Fibroblast of villous mesenchyme (primary cell): Measurements from ENCODE around the gene EDAR. TPM values are rescaled to one million over a fixed set of nuclear protein-coding genes. Genes with fewer than 3 reads are reported as not detected.

Source experiments
- DNase-seq: peaks from one replicate; pipeline ENCODE4 v3.0.0-alpha.2; 2010; ENCODE audit warnings: low read depth
- H3K4me3 ChIP-seq: 2 replicates; pipeline ENCODE4 v1.5.1; 2011; ENCODE audit warnings: low read depth, mild to moderate bottlenecking, low read length
- total RNA-seq: library from RNA; depleted of rRNA; stranded (reverse); fragments of >200 nt; gene quantifications from 2 replicates; pipeline ENCODE4 v1.2.3, GENCODE V29; 2012
- TF ChIP-seq, protein P1 (sequence below): IDR thresholded peaks from 2 replicates; pipeline ENCODE4 v1.5.1; 2012; ENCODE audit warnings: low read depth, mild to moderate bottlenecking, low read length; ENCODE audit not compliant: insufficient read depth

EDAR gene
- total RNA-seq, 1 donor, result not detected

DNA sequence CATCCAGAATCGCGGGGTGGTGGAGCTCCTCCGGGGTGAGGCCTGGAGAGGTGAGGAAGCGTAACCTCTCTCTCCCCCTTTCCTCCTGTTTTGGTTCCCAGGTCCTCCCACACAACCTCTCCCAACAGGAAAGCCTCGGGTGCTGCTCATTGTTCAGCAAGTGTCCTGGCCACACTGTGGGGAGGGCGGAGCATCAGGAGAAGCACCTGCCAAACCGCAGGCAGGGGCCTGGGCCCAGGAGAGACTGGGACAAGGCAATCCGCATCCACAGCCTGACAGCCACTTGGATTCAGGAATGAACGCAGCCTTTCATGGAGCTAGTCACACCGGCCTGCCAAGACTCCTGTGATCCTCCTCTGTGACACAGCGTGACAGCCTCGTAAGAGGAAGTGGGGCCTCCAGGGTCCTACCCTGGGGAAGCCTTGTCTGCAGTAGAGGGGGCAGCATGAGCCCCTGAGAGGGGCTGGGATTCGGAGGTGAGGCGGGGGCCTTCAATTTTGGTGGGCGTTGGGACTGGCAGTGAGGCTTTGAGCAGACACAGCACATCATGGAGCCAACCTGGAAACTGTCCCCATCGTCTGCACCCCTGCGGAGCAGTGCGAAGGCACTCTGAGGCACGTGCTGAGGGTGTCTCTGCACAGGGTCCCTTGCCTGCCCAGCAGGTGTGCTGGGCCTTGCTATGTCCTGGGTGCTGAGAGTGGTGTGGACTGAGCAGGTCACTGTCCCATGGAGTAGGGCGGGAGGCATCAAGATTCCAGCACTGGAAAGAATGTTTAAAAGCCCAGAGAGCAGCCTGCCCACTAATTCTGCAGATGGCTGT, 62.2 kb downstream of the EDAR start:
- no peak for DNase-seq
- TF ChIP-seq, protein P1, sequence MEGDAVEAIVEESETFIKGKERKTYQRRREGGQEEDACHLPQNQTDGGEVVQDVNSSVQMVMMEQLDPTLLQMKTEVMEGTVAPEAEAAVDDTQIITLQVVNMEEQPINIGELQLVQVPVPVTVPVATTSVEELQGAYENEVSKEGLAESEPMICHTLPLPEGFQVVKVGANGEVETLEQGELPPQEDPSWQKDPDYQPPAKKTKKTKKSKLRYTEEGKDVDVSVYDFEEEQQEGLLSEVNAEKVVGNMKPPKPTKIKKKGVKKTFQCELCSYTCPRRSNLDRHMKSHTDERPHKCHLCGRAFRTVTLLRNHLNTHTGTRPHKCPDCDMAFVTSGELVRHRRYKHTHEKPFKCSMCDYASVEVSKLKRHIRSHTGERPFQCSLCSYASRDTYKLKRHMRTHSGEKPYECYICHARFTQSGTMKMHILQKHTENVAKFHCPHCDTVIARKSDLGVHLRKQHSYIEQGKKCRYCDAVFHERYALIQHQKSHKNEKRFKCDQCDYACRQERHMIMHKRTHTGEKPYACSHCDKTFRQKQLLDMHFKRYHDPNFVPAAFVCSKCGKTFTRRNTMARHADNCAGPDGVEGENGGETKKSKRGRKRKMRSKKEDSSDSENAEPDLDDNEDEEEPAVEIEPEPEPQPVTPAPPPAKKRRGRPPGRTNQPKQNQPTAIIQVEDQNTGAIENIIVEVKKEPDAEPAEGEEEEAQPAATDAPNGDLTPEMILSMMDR, result no peak
- H3K4me3 ChIP-seq, result no peak overlapping the region

DNA sequence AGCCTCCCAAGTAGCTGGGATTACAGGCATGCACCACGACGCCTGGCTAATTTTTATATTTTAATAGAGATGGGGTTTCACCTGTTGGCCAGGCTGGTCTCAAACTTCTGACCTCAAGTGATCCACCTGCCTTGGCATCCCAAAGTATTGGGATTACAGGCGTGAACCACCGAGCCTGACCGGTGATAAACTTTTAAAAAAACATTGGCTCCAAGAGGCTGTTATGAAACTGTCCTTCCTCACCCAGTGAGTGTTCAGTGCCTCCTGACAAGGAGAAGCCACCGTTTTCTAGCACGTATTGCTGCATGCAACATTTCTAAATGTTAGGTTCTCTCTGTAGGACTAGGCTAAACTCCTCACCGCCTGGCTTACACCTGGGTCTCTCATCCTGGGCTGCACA, 63.3 kb downstream of the EDAR start:
- DNase-seq, result no peak
- no peak overlapping the region for H3K4me3 ChIP-seq
- TF ChIP-seq, protein P1, result no peak

DNA sequence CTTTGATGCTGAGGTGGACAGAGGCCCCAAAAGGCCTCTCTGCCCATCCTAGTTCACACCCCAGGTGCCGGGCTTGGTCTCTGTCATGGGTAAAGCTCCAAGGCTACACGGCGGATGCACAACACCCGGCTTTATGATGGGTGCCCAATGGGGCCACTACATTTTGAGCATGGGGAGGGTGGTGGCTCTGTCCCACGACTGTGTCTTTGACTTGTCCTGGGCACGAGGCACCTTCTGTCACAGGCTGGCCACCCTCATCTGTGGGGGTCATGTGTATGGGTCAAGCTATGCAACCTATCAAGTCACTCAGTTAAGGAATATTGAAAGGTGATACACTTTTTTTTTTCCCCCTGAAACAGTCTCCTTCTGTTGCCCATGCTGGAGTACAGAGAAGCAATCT, 63.7 kb downstream of the EDAR start:
- no peak overlapping the region for H3K4me3 ChIP-seq
- TF ChIP-seq, protein P1, result no peak
- no peak for DNase-seq

GRCh38 chr2:108924580-108925251, 64.3 kb downstream of the EDAR start:
- TF ChIP-seq, protein P1, result no peak
- DNase-seq, result no peak
- H3K4me3 ChIP-seq, result no peak overlapping the region

GRCh38 chr2:108923736-108924579, 65.1 kb downstream of the EDAR start:
- no peak for DNase-seq
- H3K4me3 ChIP-seq, result no peak overlapping the region
- TF ChIP-seq, protein P1, result no peak

DNA sequence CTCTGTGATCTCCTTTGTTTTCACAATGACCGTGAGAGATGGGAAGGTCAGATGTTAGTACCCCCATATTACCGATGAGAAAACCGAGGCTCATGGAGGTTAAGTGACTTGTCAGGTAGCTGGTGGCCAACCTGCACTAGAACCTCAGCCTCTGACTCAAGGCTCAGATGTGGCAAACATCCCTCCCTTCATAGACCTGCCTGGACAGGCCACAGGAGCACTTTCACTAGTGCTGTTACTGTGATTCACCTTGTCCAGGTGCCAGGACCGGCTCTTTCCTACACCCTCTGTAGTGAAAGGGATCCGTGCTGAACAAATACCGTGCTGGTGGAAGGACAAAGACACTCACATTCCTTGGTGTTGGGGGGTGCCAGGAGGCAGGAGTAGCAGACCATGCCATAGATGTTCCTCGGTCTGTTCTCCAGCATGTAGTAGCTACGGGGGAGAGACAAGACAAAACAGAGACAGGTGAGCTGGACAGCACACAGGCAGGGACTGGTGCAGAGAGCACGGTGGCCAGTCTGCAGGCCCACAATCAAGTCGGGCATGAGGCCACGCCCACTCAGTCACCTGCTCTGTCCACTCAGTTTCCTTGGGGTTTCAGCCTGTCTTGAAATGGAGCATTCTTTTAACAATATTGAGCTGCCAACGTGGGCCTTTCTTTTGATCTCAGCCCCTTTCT, 65.9 kb downstream of the EDAR start:
- no peak overlapping the region for H3K4me3 ChIP-seq
- no peak for DNase-seq
- TF ChIP-seq, protein P1, result no peak
